ENCODE measurements around the gene GCNT1. TPM values are rescaled to one million over a fixed set of nuclear protein-coding genes. Genes with fewer than 3 reads are reported as not detected.

GCNT1 gene
- total and polyA plus RNA-seq, 2 of the 13 experiments (the other 11 are each of a cell fraction or from before 2014, with no cell fraction given), result 0.55 to 1.7 TPM

- TF ChIP-seq ZNF563 (CRISPR knock-in tag; IDR thresholded peaks at IDR 0.05) (peak; percentile 64; the same call in 1 of the 2 replicates), UBTF (CRISPR knock-in tag; IDR thresholded peaks at IDR 0.05) (peak; percentile 46; the same call in 1 of the 2 replicates), KDM4B (CRISPR knock-in tag; IDR thresholded peaks at IDR 0.05) (no peak), ZNF747 (CRISPR knock-in tag; IDR thresholded peaks at IDR 0.05; ENCODE audit: borderline replicate concordance) (no peak; the same call in 1 of the 2 replicates), MXD1 (CRISPR knock-in tag; IDR thresholded peaks at IDR 0.05) (peak; percentile 33; the same call in 1 of the 2 replicates), KMT2B (CRISPR knock-in tag; IDR thresholded peaks at IDR 0.05) (0 out of 2 replicates have a peak, but pooled peaks have one; percentile 13), CBX5 (CRISPR knock-in tag; IDR thresholded peaks at IDR 0.05; ENCODE audit: borderline replicate concordance) (0 out of 2 replicates have a peak, but pooled peaks have one; percentile 21), RAD21 (CRISPR knock-in tag; IDR thresholded peaks at IDR 0.05) (0 out of 2 replicates have a peak, but pooled peaks have one; percentile 34), MAX (IDR thresholded peaks at IDR 0.05) (peak; percentile 78), MYC (CRISPR knock-in tag; IDR thresholded peaks at IDR 0.05; ENCODE audit: borderline replicate concordance) (peak; percentile 55; the same call in 1 of the 2 replicates), HDAC1 (CRISPR knock-in tag; IDR thresholded peaks at IDR 0.05) (0 out of 2 replicates have a peak, but pooled peaks have one; percentile 49), NFKB2 (CRISPR knock-in tag; IDR thresholded peaks at IDR 0.05; ENCODE audit: borderline replicate concordance) (peak; percentile 60; the same call in 1 of the 2 replicates), PAXIP1 (CRISPR knock-in tag; conservative IDR thresholded peaks at IDR 0.05) (0 out of 2 replicates have a peak, but pooled peaks have one; percentile 17), POGZ (CRISPR knock-in tag; IDR thresholded peaks at IDR 0.05) (peak; percentile 70), KLF16 (CRISPR knock-in tag; IDR thresholded peaks at IDR 0.05) (peak in 1 of 2 experiments; percentile 32; a peak in 1 of 4 replicates), MXD4 (CRISPR knock-in tag; IDR thresholded peaks at IDR 0.05) (0 out of 2 replicates have a peak, but pooled peaks have one; percentile 32), TEAD3 (CRISPR knock-in tag; optimal IDR thresholded peaks at IDR 0.05; ENCODE audit: borderline replicate concordance) (peak; percentile 51), TRAFD1 (CRISPR knock-in tag; IDR thresholded peaks at IDR 0.05; ENCODE audit: borderline replicate concordance) (no peak)
These were observed at the start of gene GCNT1 (continued) for GRCh38 chr9:76458903-76459693.
